ENCODE results near the gene CBR1.

DNA sequence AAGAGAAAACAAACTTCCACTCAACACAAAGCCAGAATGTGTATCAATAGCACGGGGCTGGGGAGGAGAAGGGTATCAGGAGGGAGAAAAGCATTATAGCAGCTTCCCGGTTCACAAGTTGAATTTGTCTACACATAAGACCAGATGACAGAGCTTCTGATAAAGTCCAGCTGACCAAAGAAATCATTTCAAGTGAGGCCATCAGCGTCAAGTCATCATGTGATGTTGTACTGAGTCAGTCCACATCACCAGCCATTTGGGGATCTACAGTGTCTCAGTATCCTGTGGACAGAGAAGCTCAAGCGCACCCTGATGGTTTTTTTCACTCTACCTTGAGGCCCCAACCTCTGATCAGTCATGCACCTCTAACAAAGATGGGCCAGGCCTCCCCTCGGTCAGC, 42.5 kb upstream of the CBR1 start:
- TF ChIP-seq, protein P1, sequence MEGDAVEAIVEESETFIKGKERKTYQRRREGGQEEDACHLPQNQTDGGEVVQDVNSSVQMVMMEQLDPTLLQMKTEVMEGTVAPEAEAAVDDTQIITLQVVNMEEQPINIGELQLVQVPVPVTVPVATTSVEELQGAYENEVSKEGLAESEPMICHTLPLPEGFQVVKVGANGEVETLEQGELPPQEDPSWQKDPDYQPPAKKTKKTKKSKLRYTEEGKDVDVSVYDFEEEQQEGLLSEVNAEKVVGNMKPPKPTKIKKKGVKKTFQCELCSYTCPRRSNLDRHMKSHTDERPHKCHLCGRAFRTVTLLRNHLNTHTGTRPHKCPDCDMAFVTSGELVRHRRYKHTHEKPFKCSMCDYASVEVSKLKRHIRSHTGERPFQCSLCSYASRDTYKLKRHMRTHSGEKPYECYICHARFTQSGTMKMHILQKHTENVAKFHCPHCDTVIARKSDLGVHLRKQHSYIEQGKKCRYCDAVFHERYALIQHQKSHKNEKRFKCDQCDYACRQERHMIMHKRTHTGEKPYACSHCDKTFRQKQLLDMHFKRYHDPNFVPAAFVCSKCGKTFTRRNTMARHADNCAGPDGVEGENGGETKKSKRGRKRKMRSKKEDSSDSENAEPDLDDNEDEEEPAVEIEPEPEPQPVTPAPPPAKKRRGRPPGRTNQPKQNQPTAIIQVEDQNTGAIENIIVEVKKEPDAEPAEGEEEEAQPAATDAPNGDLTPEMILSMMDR (IDR thresholded peaks at IDR 0.05), result no peak
- no peak for TF ChIP-seq EP300 (IDR thresholded peaks at IDR 0.05)
- no peak for TF ChIP-seq POLR2A (IDR thresholded peaks at IDR 0.05; ENCODE audit: low read depth)
